T47D (cell line): Measurements from ENCODE around the gene IKBIP.
"Not testable (repeated sequence)": the region's sequence is repeated elsewhere in the genome, so short reads cannot be mapped to it uniquely, and the experiment has no call there.

Experiments
- DNase-seq, 2 experiments: peaks; one replicate each; pipeline versions ENCODE4 v3.0.0 to v3.0.0-alpha.2; 2011 to 2012; ENCODE audit warnings: low read depth in 1 of 2, low spot score in 1 of 2
- JUND ChIP-seq: IDR thresholded peaks from 2 replicates; pipeline ENCODE4 v1.6.1; 2012; ENCODE audit warnings: low read depth
- in situ Hi-C: cut with HindIII; loops from 2 replicates; pipeline ENCODE4 v1.10.0; 2016; ENCODE audit warnings: low sequenced_read_pairs, low pct_unique_long_range_greater_than_20kb

IKBIP gene

GRCh38 chr12:98606359-98606988 lies 38.1 kb downstream of the IKBIP start:
- no peak for TF ChIP-seq JUND
- no peak for DNase-seq
- in situ Hi-C loops, result no loop called here

GRCh38 chr12:98601924-98602323 lies 42.7 kb downstream of the IKBIP start:
- no peak for TF ChIP-seq JUND
- in situ Hi-C loops, result no loop called here
- no peak for DNase-seq

- in situ Hi-C loops, DNase-seq: not testable (repeated sequence)
Observed at GRCh38 chr12:98597313-98597712, 47.3 kb downstream of the IKBIP start.

GRCh38 chr12:98595243-98595988 lies 49.2 kb downstream of the IKBIP start:
- no peak for TF ChIP-seq JUND
- in situ Hi-C loops, result no loop called here
- no peak for DNase-seq

- peak in 1 of 2 experiments; percentile 49 for DNase-seq
- TF ChIP-seq JUND, result no peak
- in situ Hi-C loops, result no loop called here
Observed at GRCh38 chr12:98594050-98594835, 50.3 kb downstream of the IKBIP start.

GRCh38 chr12:98593351-98594049 lies 51.1 kb downstream of the IKBIP start, which contains the start of gene SLC25A3:
Gene SLC25A3, plus strand, starts transcription at chr12:98593686. Its CDS starts 293 bp downstream, at chr12:98593979.
- TF ChIP-seq JUND, result no peak
- DNase-seq, result peak; percentile 94 to 99
- in situ Hi-C loops, result no loop called here

- no peak for DNase-seq
- TF ChIP-seq JUND, result no peak
Observed at GRCh38 chr12:98592825-98593322, 51.7 kb downstream of the IKBIP start.

GRCh38 chr12:98591209-98591608 lies 53.4 kb downstream of the IKBIP start:
- peak in 1 of 2 experiments; percentile 24 for DNase-seq
- in situ Hi-C loops, result no loop called here
- TF ChIP-seq JUND, result no peak

More at GRCh38 chr12:98592825-98593322, 51.7 kb downstream of the IKBIP start:
- in situ Hi-C loops, result no loop called here

GRCh38 chr12:98587084-98587483 lies 57.5 kb downstream of the IKBIP start:
- in situ Hi-C loops, result no loop called here
- no peak for DNase-seq
- TF ChIP-seq JUND, result no peak

- TF ChIP-seq JUND, result no peak
- in situ Hi-C loops, result no loop called here
- no peak for DNase-seq
Observed at GRCh38 chr12:98582093-98582492, 62.5 kb downstream of the IKBIP start.

GRCh38 chr12:98581101-98581500 lies 63.5 kb downstream of the IKBIP start:
- no peak for TF ChIP-seq JUND
- no peak for DNase-seq
- in situ Hi-C loops, result no loop called here

GRCh38 chr12:98580695-98581094 lies 63.9 kb downstream of the IKBIP start:
- no peak for DNase-seq
- no peak for TF ChIP-seq JUND
- in situ Hi-C loops, result no loop called here
